BLaER1 (cell line): ENCODE measurements around the gene SFT2D2.
"Not testable (repeated sequence)": the region's sequence is repeated elsewhere in the genome, so short reads cannot be mapped to it uniquely, and the experiment has no call there.

Experiments
- H3K27ac ChIP-seq: shearing (Covaris generic); formaldehyde crosslinking; 2 replicates; pipeline ENCODE4 v1.8.1; 2022
- H3K27me3 ChIP-seq: shearing (Covaris generic); formaldehyde crosslinking; 2 replicates; pipeline ENCODE4 v1.8.1; 2022
- H3K36me3 ChIP-seq: shearing (Covaris generic); formaldehyde crosslinking; 2 replicates; pipeline ENCODE4 v1.8.1; 2022
- H3K4me1 ChIP-seq: shearing (Covaris generic); formaldehyde crosslinking; 2 replicates; pipeline ENCODE4 v1.8.1; 2022
- H3K4me2 ChIP-seq: shearing (Covaris generic); formaldehyde crosslinking; 2 replicates; pipeline ENCODE4 v1.8.1; 2022
- H3K4me3 ChIP-seq: shearing (Covaris generic); formaldehyde crosslinking; 2 replicates; pipeline ENCODE4 v1.8.1; 2022
- H3K9ac ChIP-seq: shearing (Covaris generic); formaldehyde crosslinking; 2 replicates; pipeline ENCODE4 v1.8.1; 2022
- H3K9me3 ChIP-seq: shearing (Covaris generic); formaldehyde crosslinking; 2 replicates; pipeline ENCODE4 v1.8.1; 2022
- H4K20me1 ChIP-seq: shearing (Covaris generic); formaldehyde crosslinking; 2 replicates; pipeline ENCODE4 v1.8.1; 2022
- Cebpa-rat ChIP-seq: shearing (Covaris generic); IDR thresholded peaks from 2 replicates; pipeline ENCODE4 v1.8.1; 2022

Gene SFT2D2

GRCh38 chr1:168195199-168196135 is 30.3 kb upstream of the SFT2D2 start:
- H3K27ac ChIP-seq: no peak overlapping the region
- no peaks in the 10 kb centered on the region for H3K27me3 ChIP-seq
- no peak overlapping the region for H3K4me3 ChIP-seq
- no peak for TF ChIP-seq Cebpa-rat
- no peaks in the 10 kb centered on the region for H3K9me3 ChIP-seq
- H3K4me1 ChIP-seq: no peaks in the 10 kb centered on the region
- H4K20me1 ChIP-seq: no peaks in the 10 kb centered on the region
- H3K36me3 ChIP-seq: peaks cover 78% of the 10 kb centered on the region
- H3K4me2 ChIP-seq: no peak overlapping the region
- H3K9ac ChIP-seq: no peak overlapping the region

- H3K36me3 ChIP-seq: peaks cover 71% of the 10 kb centered on the region
- no peak overlapping the region for H3K4me3 ChIP-seq
- H3K4me1 ChIP-seq: no peaks in the 10 kb centered on the region
- H3K9ac ChIP-seq: no peak overlapping the region
- no peaks in the 10 kb centered on the region for H4K20me1 ChIP-seq
- H3K4me2 ChIP-seq: no peak overlapping the region
- TF ChIP-seq Cebpa-rat: no peak
- H3K27me3 ChIP-seq: no peaks in the 10 kb centered on the region
- H3K9me3 ChIP-seq: peaks cover 9% of the 10 kb centered on the region
- no peak overlapping the region for H3K27ac ChIP-seq
Measured at GRCh38 chr1:168199056-168199455, 26.7 kb upstream of the SFT2D2 start.

GRCh38 chr1:168202941-168203654 is 22.7 kb upstream of the SFT2D2 start:
- peaks cover 58% of the 10 kb centered on the region for H3K36me3 ChIP-seq
- H3K4me2 ChIP-seq: no peak overlapping the region
- H3K27me3 ChIP-seq: no peaks in the 10 kb centered on the region
- H3K4me1 ChIP-seq: no peaks in the 10 kb centered on the region
- H4K20me1 ChIP-seq: no peaks in the 10 kb centered on the region
- H3K27ac ChIP-seq: no peak overlapping the region
- H3K9ac ChIP-seq: no peak overlapping the region
- no peak overlapping the region for H3K4me3 ChIP-seq
- no peak for TF ChIP-seq Cebpa-rat
- peaks cover 41% of the 10 kb centered on the region for H3K9me3 ChIP-seq

- H3K4me2 ChIP-seq: no peak overlapping the region
- H3K27ac ChIP-seq: no peak overlapping the region
- H3K9ac ChIP-seq: no peak overlapping the region
- no peaks in the 10 kb centered on the region for H3K4me1 ChIP-seq
- peaks cover 51% of the 10 kb centered on the region for H3K9me3 ChIP-seq
- H3K27me3 ChIP-seq: no peaks in the 10 kb centered on the region
- H3K36me3 ChIP-seq: peaks cover 39% of the 10 kb centered on the region
- H3K4me3 ChIP-seq: no peak overlapping the region
- H4K20me1 ChIP-seq: no peaks in the 10 kb centered on the region
- no peak for TF ChIP-seq Cebpa-rat
Measured at GRCh38 chr1:168206111-168206510, 19.7 kb upstream of the SFT2D2 start.

GRCh38 chr1:168207673-168208072 is 18.1 kb upstream of the SFT2D2 start:
- H3K27ac ChIP-seq, H3K4me1 ChIP-seq, H4K20me1 ChIP-seq, H3K9ac ChIP-seq, H3K4me3 ChIP-seq, H3K4me2 ChIP-seq, H3K27me3 ChIP-seq: not testable (repeated sequence)
- Histone ChIP-seq H3K36me3 (peaks cover 32% of the 10 kb centered on the region), H3K9me3 (peaks cover 62% of the 10 kb centered on the region)

GRCh38 chr1:168210312-168210711 is 15.5 kb upstream of the SFT2D2 start:
- Histone ChIP-seq H3K36me3 (peaks cover 11% of the 10 kb centered on the region; the same call in 1 of the 2 replicates), H3K4me3 (no peak overlapping the region), H3K27ac (no peak overlapping the region), H3K27me3 (no peaks in the 10 kb centered on the region), H3K9ac (no peak overlapping the region), H4K20me1 (no peaks in the 10 kb centered on the region), H3K4me2 (no peak overlapping the region), H3K9me3 (peaks cover 56% of the 10 kb centered on the region), H3K4me1 (no peaks in the 10 kb centered on the region)
- TF ChIP-seq Cebpa-rat: no peak

- Histone ChIP-seq H4K20me1 (no peaks in the 10 kb centered on the region), H3K27me3 (no peaks in the 10 kb centered on the region), H3K36me3 (no peaks in the 10 kb centered on the region), H3K4me2 (no peak overlapping the region), H3K9ac (no peak overlapping the region), H3K27ac (no peak overlapping the region), H3K9me3 (peaks cover 32% of the 10 kb centered on the region), H3K4me1 (no peaks in the 10 kb centered on the region), H3K4me3 (no peak overlapping the region)
- TF ChIP-seq Cebpa-rat: no peak
Measured at GRCh38 chr1:168213349-168213748, 12.5 kb upstream of the SFT2D2 start.

GRCh38 chr1:168216171-168216570 is 9.6 kb upstream of the SFT2D2 start:
- no peak overlapping the region for H3K4me2 ChIP-seq
- H3K4me3 ChIP-seq: no peak overlapping the region
- no peaks in the 10 kb centered on the region for H3K4me1 ChIP-seq
- H3K27ac ChIP-seq: no peak overlapping the region
- H3K36me3 ChIP-seq: no peaks in the 10 kb centered on the region
- peaks cover 22% of the 10 kb centered on the region for H3K9me3 ChIP-seq
- no peak for TF ChIP-seq Cebpa-rat
- H3K9ac ChIP-seq: no peak overlapping the region
- no peaks in the 10 kb centered on the region for H4K20me1 ChIP-seq
- no peaks in the 10 kb centered on the region for H3K27me3 ChIP-seq

- Histone ChIP-seq H3K27ac (no peak overlapping the region), H3K9me3 (peaks cover 11% of the 10 kb centered on the region), H3K4me1 (no peaks in the 10 kb centered on the region), H3K4me2 (no peak overlapping the region), H4K20me1 (no peaks in the 10 kb centered on the region), H3K9ac (no peak overlapping the region), H3K4me3 (no peak overlapping the region), H3K27me3 (no peaks in the 10 kb centered on the region), H3K36me3 (no peaks in the 10 kb centered on the region)
- no peak for TF ChIP-seq Cebpa-rat
Measured at GRCh38 chr1:168217664-168218063, 8.1 kb upstream of the SFT2D2 start.

GRCh38 chr1:168218658-168219057 is 7.1 kb upstream of the SFT2D2 start:
- H3K27ac ChIP-seq: no peak overlapping the region
- peaks cover 4% of the 10 kb centered on the region for H3K9me3 ChIP-seq
- no peak overlapping the region for H3K9ac ChIP-seq
- no peak overlapping the region for H3K4me3 ChIP-seq
- TF ChIP-seq Cebpa-rat: no peak
- no peaks in the 10 kb centered on the region for H3K27me3 ChIP-seq
- no peaks in the 10 kb centered on the region for H4K20me1 ChIP-seq
- H3K4me2 ChIP-seq: no peak overlapping the region
- no peaks in the 10 kb centered on the region for H3K4me1 ChIP-seq
- H3K36me3 ChIP-seq: no peaks in the 10 kb centered on the region
